IMR-90 (cell line): ENCODE results near the gene MITD1. TPM values are rescaled to one million over a fixed set of nuclear protein-coding genes. Genes with fewer than 3 reads are reported as not detected.

ENCODE experiments used
- ATAC-seq: fragments of 200-7000 bp; cut with Tn5 transposase; 2 replicates; pipeline ENCODE4 v1.9.1; 2020; ENCODE audit warnings: low read depth, mild to moderate bottlenecking, moderate library complexity
- BruUV-seq: library from RNA; stranded (reverse); fragments of 400-500 nt; replicated peaks from 2 replicates; lab custom pipeline; 2021; lab: Mats Ljungman, UMichigan
- CTCF ChIA-PET: fragments of 300-600 bp; formaldehyde crosslinking; extraction: SDS; loops from one replicate; lab custom pipeline; 2021; ENCODE audit warnings: antibody characterized with exemption; lab: Yijun Ruan, JAX
- POLR2A ChIA-PET: fragments of 300-600 bp; sonication (Branson Sonifier 250); formaldehyde crosslinking; loops from one replicate; lab custom pipeline; 2022; ENCODE audit warnings: antibody characterized with exemption; ENCODE audit not compliant: unreplicated experiment; lab: Charles Lee
- DNase-seq: peaks from one replicate; pipeline ENCODE4 v3.0.0; 2013
- H2AFZ ChIP-seq: replicated peaks from 2 replicates; pipeline ENCODE3; 2013; ENCODE audit warnings: low read length, mild to moderate bottlenecking; ENCODE audit not compliant: poor library complexity
- H2AK5ac ChIP-seq: 2 replicates; pipeline ENCODE4 v1.6.1; 2013; ENCODE audit warnings: low read depth, low read length, inconsistent platforms
- H2AK9ac ChIP-seq: replicated peaks from 2 replicates; pipeline ENCODE3; 2013; ENCODE audit warnings: mild to moderate bottlenecking, low read depth, low read length, moderate library complexity; ENCODE audit not compliant: poor library complexity
- H2BK120ac ChIP-seq: 2 replicates; pipeline ENCODE4 v1.6.1; 2013; ENCODE audit warnings: low read depth, low read length, inconsistent platforms
- H2BK15ac ChIP-seq: 3 replicates; pipeline ENCODE4 v1.6.1; 2013; ENCODE audit warnings: low read depth, low read length, inconsistent platforms
- H2BK20ac ChIP-seq: 2 replicates; pipeline ENCODE4 v1.6.1; 2013; ENCODE audit warnings: low read depth, mild to moderate bottlenecking, inconsistent platforms, low read length, moderate library complexity
- H2BK5ac ChIP-seq: 2 replicates; pipeline ENCODE4 v1.6.1; 2013; ENCODE audit warnings: mild to moderate bottlenecking, low read depth, low read length, inconsistent platforms; ENCODE audit not compliant: poor library complexity, severe bottlenecking
- H3K14ac ChIP-seq: replicated peaks from 2 replicates; pipeline ENCODE4 v1.6.1; 2013; ENCODE audit warnings: low read depth, low read length, inconsistent platforms
- H3K18ac ChIP-seq: 2 replicates; pipeline ENCODE4 v1.6.1; 2013; ENCODE audit warnings: low read depth, low read length, control low read depth
- H3K23ac ChIP-seq: 2 replicates; pipeline ENCODE4 v1.6.1; 2013; ENCODE audit warnings: low read depth, low read length, inconsistent platforms
- H3K27ac ChIP-seq: 2 replicates; pipeline ENCODE4 v1.5.1; 2013; ENCODE audit warnings: mild to moderate bottlenecking, control low read depth, low read length; ENCODE audit not compliant: insufficient read depth
- H3K27me3 ChIP-seq: 2 replicates; pipeline ENCODE4 v1.6.1; 2013; ENCODE audit warnings: low read length; ENCODE audit not compliant: control insufficient read depth, insufficient read depth
- H3K36me3 ChIP-seq: 2 replicates; pipeline ENCODE4 v1.6.1; 2013; ENCODE audit warnings: low read length, mixed read lengths; ENCODE audit not compliant: control insufficient read depth, insufficient read depth
- H3K4ac ChIP-seq: 2 replicates; pipeline ENCODE4 v1.6.1; 2013; ENCODE audit warnings: low read depth, low read length, inconsistent platforms
- H3K4me1 ChIP-seq: 2 replicates; pipeline ENCODE4 v1.6.1; 2013; ENCODE audit warnings: low read length, mixed read lengths; ENCODE audit not compliant: control insufficient read depth, insufficient read depth
- H3K4me2 ChIP-seq: 2 replicates; pipeline ENCODE4 v1.6.1; 2013; ENCODE audit warnings: low read depth, mild to moderate bottlenecking, control low read depth, low read length, moderate library complexity
- H3K4me3 ChIP-seq: 2 replicates; pipeline ENCODE4 v1.5.1; 2013; ENCODE audit warnings: low read depth, mild to moderate bottlenecking, control low read depth, low read length, moderate library complexity; ENCODE audit not compliant: insufficient read depth
- H3K56ac ChIP-seq: 2 replicates; pipeline ENCODE4 v1.6.1; 2013; ENCODE audit warnings: low read length, inconsistent platforms; ENCODE audit not compliant: insufficient read depth; ENCODE audit errors: extremely low read depth
- H3K79me1 ChIP-seq, 2 experiments: 2 replicates each; pipeline ENCODE4 v1.6.1; 2013; ENCODE audit warnings: low read length in 2 of 2, inconsistent platforms in 1 of 2, low read depth in 1 of 2
- H3K9ac ChIP-seq: 2 replicates; pipeline ENCODE4 v1.6.1; 2013; ENCODE audit warnings: low read depth, low read length, control low read depth
- H3K9me1 ChIP-seq: 2 replicates; pipeline ENCODE4 v1.6.1; 2013; ENCODE audit warnings: low read length, inconsistent platforms; ENCODE audit not compliant: insufficient read depth
- H3K9me3 ChIP-seq: 2 replicates; pipeline ENCODE4 v1.6.1; 2013; ENCODE audit warnings: low read length; ENCODE audit not compliant: control insufficient read depth, insufficient read depth
- H4K20me1 ChIP-seq: 2 replicates; pipeline ENCODE4 v1.6.1; 2013; ENCODE audit warnings: low read length, inconsistent platforms; ENCODE audit not compliant: insufficient read depth
- H4K5ac ChIP-seq: 2 replicates; pipeline ENCODE4 v1.6.1; 2013; ENCODE audit warnings: mild to moderate bottlenecking, low read depth, low read length, control low read depth
- H4K8ac ChIP-seq, 2 experiments: 2 replicates each; pipeline ENCODE4 v1.6.1; 2013; ENCODE audit warnings: low read depth in 2 of 2, low read length in 2 of 2, control low read depth in 1 of 2, inconsistent platforms in 1 of 2
- H4K91ac ChIP-seq: 2 replicates; pipeline ENCODE4 v1.6.1; 2013; ENCODE audit warnings: low read depth, low read length, inconsistent platforms; ENCODE audit not compliant: insufficient read depth
- CEBPB ChIP-seq: IDR thresholded peaks from 2 replicates; pipeline ENCODE4 v1.6.1; 2012; ENCODE audit warnings: low read depth, low read length, improper control_type of control experiment
- CHD1 ChIP-seq: IDR thresholded peaks from 2 replicates; pipeline ENCODE4 v1.6.1; 2012; ENCODE audit warnings: low read depth, low read length, improper control_type of control experiment
- MAZ ChIP-seq: IDR thresholded peaks from 2 replicates; pipeline ENCODE4 v1.6.1; 2012; ENCODE audit warnings: low read depth, mild to moderate bottlenecking, low read length, improper control_type of control experiment, moderate library complexity, borderline replicate concordance
- NFE2L2 ChIP-seq: fragments of 150-350 bp; IDR thresholded peaks from 2 replicates; pipeline ENCODE4 v1.6.1; 2016; ENCODE audit warnings: low read depth, mild to moderate bottlenecking, low read length
- POLR2A ChIP-seq: IDR thresholded peaks from 2 replicates; pipeline ENCODE4 v1.6.1; 2012; ENCODE audit warnings: mild to moderate bottlenecking, low read depth, low read length
- RCOR1 ChIP-seq: IDR thresholded peaks from 2 replicates; pipeline ENCODE4 v1.6.1; 2012; ENCODE audit warnings: mild to moderate bottlenecking, low read length, improper control_type of control experiment; ENCODE audit not compliant: insufficient replicate concordance
- WGBS, 2 experiments: methylation state at CpG; one replicate each; pipeline versions ENCODE4 v1.1.5 to v1.1.7; 2013; ENCODE audit warnings: missing lambda C conversion rate in 2 of 2; ENCODE audit not compliant: insufficient read length in 1 of 2; ENCODE audit errors: extremely low coverage in 2 of 2; 5-methylcytosine and 5-hydroxymethylcytosine counted together
- dilution Hi-C: fragments of 300-500 bp; cut with HindIII; formaldehyde crosslinking; loops from one replicate; pipeline ENCODE4 v1.14.3; 2018; ENCODE audit warnings: low sequenced_read_pairs; ENCODE audit not compliant: unreplicated experiment
- in situ Hi-C: fragments of 300-500 bp; cut with MboI; formaldehyde crosslinking; loops from 3 replicates; pipeline ENCODE4 v1.14.3; 2019; ENCODE audit warnings: low sequenced_read_pairs, inconsistent platforms, mixed read lengths
- intact Hi-C: fragments of 100-400 bp; cut with micrococcal nuclease; formaldehyde crosslinking; loops from 2 replicates; pipeline ENCODE4 v1.10.0; 2022
- polyA plus RNA-seq, 3 experiments: library from polyadenylated mRNA; depleted of rRNA; stranded (reverse); fragments of >200 nt; gene quantifications; 2 replicates each; pipeline ENCODE4 v1.2.3, GENCODE V29; 2012; ENCODE audit warnings: low replicate concordance in 1 of 3
- total RNA-seq: library from RNA; depleted of rRNA; stranded (reverse); fragments of >200 nt; gene quantifications from 2 replicates; pipeline ENCODE4 v1.2.3, GENCODE V29; 2012
- TF ChIP-seq, protein P1 (sequence below): fragments of 150-350 bp; IDR thresholded peaks from 2 replicates; pipeline ENCODE4 v1.6.1; 2016; ENCODE audit warnings: low read depth, mild to moderate bottlenecking, low read length, moderate library complexity, borderline replicate concordance
- TF ChIP-seq, protein P2 (sequence below): conservative IDR thresholded peaks from 2 replicates; pipeline ENCODE4 v1.5.1; 2012; ENCODE audit warnings: mild to moderate bottlenecking, low read depth, low read length, improper control_type of control experiment
- TF ChIP-seq, protein P3 (sequence below): fragments of 150-350 bp; IDR thresholded peaks from 2 replicates; pipeline ENCODE4 v1.6.1; 2017; ENCODE audit warnings: mild to moderate bottlenecking, antibody characterized with exemption, low read length, low read depth

The MITD1 gene
- total and polyA plus RNA-seq, 2 of the 4 experiments (the other 2 are of a cell fraction) = 4.3 to 18.7 TPM

DNA sequence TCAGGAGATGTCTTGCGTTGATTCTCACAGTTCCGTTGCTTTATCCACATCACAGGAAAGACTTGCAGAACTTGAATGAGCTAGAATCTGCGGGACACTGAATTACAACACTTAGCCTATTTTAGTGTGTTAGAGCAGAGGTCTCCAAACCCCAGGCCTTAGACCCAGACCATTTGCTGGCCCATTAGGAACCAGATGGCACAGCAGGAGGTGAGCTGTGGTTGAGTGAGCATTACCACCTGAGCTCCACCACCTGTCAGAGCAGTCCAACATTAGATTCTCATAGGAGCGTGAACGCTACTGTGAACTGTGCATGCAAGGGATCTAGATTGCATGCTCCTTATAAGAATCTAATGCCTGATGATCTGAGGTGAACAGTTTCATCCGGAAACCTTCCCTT is 4.0 kb upstream of the MITD1 start:
- intact Hi-C loops = no loop called here
- H2BK120ac ChIP-seq = no peak overlapping the region
- no peak overlapping the region for H3K27ac ChIP-seq
- no peaks in the 10 kb centered on the region for H3K9me3 ChIP-seq
- H2AFZ ChIP-seq = no peak overlapping the region
- H2BK15ac ChIP-seq = no peak overlapping the region
- H3K4me2 ChIP-seq = no peak overlapping the region
- H3K9me1 ChIP-seq = no peaks in the 10 kb centered on the region; the same call in 1 of the 2 replicates
- H3K4me3 ChIP-seq = no peak overlapping the region
- no peaks in the 10 kb centered on the region for H4K20me1 ChIP-seq
- no peak overlapping the region for H3K4ac ChIP-seq
- H2BK20ac ChIP-seq = no peak overlapping the region
- H3K27me3 ChIP-seq = no peaks in the 10 kb centered on the region
- POLR2A ChIA-PET = no interaction called here
- H2AK9ac ChIP-seq = no peak overlapping the region
- H3K4me1 ChIP-seq = no peaks in the 10 kb centered on the region; the same call in 1 of the 2 replicates
- no peak for TF ChIP-seq MAZ
- TF ChIP-seq, protein P1, sequence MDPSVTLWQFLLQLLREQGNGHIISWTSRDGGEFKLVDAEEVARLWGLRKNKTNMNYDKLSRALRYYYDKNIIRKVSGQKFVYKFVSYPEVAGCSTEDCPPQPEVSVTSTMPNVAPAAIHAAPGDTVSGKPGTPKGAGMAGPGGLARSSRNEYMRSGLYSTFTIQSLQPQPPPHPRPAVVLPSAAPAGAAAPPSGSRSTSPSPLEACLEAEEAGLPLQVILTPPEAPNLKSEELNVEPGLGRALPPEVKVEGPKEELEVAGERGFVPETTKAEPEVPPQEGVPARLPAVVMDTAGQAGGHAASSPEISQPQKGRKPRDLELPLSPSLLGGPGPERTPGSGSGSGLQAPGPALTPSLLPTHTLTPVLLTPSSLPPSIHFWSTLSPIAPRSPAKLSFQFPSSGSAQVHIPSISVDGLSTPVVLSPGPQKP = no peak
- TF ChIP-seq POLR2A = no peak
- TF ChIP-seq CHD1 = no peak
- no peak for TF ChIP-seq NFE2L2
- no peak for TF ChIP-seq CEBPB
- TF ChIP-seq, protein P2, sequence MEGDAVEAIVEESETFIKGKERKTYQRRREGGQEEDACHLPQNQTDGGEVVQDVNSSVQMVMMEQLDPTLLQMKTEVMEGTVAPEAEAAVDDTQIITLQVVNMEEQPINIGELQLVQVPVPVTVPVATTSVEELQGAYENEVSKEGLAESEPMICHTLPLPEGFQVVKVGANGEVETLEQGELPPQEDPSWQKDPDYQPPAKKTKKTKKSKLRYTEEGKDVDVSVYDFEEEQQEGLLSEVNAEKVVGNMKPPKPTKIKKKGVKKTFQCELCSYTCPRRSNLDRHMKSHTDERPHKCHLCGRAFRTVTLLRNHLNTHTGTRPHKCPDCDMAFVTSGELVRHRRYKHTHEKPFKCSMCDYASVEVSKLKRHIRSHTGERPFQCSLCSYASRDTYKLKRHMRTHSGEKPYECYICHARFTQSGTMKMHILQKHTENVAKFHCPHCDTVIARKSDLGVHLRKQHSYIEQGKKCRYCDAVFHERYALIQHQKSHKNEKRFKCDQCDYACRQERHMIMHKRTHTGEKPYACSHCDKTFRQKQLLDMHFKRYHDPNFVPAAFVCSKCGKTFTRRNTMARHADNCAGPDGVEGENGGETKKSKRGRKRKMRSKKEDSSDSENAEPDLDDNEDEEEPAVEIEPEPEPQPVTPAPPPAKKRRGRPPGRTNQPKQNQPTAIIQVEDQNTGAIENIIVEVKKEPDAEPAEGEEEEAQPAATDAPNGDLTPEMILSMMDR = no peak
- no peak for TF ChIP-seq RCOR1
- TF ChIP-seq, protein P3, sequence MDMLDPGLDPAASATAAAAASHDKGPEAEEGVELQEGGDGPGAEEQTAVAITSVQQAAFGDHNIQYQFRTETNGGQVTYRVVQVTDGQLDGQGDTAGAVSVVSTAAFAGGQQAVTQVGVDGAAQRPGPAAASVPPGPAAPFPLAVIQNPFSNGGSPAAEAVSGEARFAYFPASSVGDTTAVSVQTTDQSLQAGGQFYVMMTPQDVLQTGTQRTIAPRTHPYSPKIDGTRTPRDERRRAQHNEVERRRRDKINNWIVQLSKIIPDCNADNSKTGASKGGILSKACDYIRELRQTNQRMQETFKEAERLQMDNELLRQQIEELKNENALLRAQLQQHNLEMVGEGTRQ = no peak
- dilution Hi-C loops = no loop called here
- no peak overlapping the region for H3K56ac ChIP-seq
- no CpG with 5 or more reads among the region's 6 CpGs for WGBS, 2 experiments
- H4K8ac ChIP-seq = no peak overlapping the region
- no peak overlapping the region for H3K9ac ChIP-seq
- CTCF ChIA-PET = no interaction called here
- no peak overlapping the region for H3K14ac ChIP-seq
- DNase-seq = no peak
- no peak overlapping the region for H2AK5ac ChIP-seq
- no peak overlapping the region for H3K18ac ChIP-seq
- no peak overlapping the region for H4K5ac ChIP-seq
- H3K36me3 ChIP-seq = peaks cover 7% of the 10 kb centered on the region
- no peak overlapping the region for H4K91ac ChIP-seq
- no TSS peak for BruUV-seq
- ATAC-seq = no peak
- H3K79me1 ChIP-seq = peaks cover 19 to 38% of the 10 kb centered on the region in 2 experiments
- no peak overlapping the region for H2BK5ac ChIP-seq
- H3K23ac ChIP-seq = no peak overlapping the region
- in situ Hi-C loops = loop anchor here (10.0 kb wide), 2 partner anchors 150 to 290 kb away; partner anchors contain the start of genes EIF5B and TXNDC9
